Pons (tissue), 1 donor: ENCODE data around the gene BLVRA.
A peak's percentile ranks its signal among the peaks of the same experiment; 100 is the strongest.
"Not testable (repeated sequence)": the region's sequence is repeated elsewhere in the genome, so short reads cannot be mapped to it uniquely, and the experiment has no call there.

Experiments
- DNase-seq: peaks from one replicate; pipeline ENCODE4 v3.0.0-alpha.2; 2016; ENCODE audit warnings: low spot score

BLVRA gene

DNA sequence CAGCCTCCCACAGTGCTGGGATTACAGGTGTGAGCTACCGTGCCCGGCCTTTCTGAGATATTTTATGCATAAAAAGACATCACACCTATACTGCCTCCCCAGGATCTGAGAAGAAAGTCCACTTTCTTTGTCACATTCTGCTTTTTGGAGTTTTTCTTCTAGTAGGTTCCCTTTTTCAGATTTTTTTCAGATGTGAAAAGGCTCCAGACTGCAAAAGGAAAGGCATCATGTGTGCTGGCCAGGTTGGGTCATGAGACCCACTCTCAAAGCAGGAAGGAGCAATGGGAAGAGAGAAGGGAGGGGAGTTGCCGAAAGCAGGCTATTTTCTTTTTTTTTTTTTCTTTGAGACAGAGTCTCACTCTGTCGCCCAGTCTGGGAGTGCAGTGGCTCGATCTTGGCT is 10.8 kb downstream of the BLVRA start:
- DNase-seq, result no peak

DNA sequence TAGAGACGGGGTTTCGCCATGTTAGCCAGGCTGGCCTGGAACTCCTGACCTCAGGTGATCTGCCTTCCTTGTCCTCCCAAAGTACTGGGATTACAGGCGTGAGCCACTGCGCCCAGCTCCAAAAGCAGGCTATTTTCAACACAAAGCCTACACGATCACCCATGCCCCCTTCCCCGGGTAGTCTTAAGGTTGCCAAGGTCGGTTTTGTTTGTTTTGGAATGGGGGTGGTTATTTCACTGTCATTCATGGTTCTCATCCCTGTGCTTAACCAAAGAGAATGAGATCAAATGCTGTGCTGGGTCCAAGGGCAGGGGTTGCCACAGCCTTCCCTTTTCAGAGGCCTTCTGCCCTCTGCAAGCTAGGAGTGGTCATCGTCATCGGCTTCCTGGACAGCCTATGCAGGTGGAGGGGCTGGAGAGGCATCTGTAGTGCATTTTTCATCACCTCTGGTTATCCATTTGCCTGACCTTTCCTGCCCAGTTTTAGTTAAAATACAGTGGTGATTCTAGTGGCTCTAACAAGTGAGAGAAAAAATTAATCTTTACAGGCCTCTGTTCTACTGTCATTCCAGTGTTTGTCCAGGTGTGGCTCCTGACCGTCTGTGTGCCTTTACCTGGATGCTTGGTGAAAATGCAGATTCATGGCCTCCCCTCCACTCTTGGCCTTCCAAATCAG is 11.4 kb downstream of the BLVRA start:
- DNase-seq, result no peak

DNA sequence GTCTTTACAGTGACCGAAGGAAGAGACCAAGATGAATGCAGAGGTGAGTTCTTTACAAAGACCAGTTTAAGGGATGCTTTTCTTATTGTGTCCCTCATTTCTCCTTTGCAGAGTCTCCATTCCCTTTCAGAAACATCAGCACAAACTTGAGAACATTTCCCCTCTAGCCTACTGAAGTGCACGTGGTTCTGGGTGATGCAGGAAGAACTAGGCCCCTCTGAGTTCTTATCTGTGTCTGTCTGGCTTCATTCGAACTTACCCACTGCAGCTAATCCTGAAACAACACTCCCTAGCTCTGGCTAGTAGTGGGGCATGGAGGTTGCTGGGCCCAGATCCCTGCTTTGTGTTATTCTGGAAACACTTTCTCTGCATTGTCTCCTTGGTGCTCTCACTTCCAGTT is 12.6 kb downstream of the BLVRA start:
- DNase-seq, result no peak

DNA sequence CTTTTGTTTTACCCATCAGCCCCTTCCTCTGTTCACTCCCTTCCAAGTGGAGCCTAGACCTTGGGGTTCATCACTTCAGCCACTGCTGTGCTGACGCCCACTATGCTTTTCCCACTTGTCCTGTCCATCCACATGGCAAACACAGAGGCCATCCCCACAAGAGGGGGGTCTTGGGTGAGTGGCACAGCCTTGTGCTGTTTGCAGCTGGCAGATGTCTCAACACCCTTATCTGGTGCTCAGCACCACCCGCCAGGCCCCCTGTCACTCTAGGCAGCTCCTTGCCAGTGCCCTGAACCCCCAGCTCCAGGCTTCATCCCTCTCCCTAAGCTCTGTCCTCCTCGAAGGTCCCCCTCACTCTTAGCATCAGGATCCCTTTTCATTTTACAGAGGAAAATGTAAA is 13.1 kb downstream of the BLVRA start:
- no peak for DNase-seq

DNA sequence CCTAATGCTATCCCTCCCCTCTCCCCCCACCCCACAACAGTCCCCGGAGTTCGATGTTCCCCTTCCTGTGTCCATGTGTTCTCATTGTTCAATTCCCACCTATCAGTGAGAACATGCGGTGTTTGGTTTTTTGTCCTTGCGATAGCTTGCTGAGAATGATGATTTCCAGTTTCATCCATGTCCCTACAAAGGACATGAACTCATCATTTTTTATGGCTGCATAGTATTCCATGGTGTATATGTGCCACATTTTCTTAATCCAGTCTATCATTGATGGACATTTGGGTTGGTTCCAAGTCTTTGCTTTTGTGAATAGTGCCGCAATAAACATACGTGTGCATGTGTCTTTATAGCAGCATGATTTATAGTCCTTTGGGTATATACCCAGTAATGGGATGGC is 14.8 kb downstream of the BLVRA start:
- not testable (repeated sequence) for DNase-seq

DNA sequence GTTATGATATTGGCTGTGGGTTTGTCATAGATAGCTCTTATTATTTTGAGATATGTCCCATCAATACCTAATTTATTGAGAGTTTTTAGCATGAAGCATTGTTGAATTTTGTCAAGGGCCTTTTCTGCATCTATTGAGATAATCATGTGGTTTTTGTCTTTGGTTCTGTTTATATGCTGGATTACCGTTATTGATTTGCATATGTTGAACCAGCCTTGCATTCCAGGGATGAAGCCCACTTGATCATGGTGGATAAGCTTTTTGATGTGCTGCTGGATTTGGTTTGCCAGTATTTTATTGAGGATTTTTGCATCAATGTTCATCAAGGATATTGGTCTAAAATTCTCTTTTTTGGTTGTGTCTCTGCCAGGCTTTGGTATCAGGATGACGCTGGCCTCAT is 16.8 kb downstream of the BLVRA start:
- not testable (repeated sequence) for DNase-seq

DNA sequence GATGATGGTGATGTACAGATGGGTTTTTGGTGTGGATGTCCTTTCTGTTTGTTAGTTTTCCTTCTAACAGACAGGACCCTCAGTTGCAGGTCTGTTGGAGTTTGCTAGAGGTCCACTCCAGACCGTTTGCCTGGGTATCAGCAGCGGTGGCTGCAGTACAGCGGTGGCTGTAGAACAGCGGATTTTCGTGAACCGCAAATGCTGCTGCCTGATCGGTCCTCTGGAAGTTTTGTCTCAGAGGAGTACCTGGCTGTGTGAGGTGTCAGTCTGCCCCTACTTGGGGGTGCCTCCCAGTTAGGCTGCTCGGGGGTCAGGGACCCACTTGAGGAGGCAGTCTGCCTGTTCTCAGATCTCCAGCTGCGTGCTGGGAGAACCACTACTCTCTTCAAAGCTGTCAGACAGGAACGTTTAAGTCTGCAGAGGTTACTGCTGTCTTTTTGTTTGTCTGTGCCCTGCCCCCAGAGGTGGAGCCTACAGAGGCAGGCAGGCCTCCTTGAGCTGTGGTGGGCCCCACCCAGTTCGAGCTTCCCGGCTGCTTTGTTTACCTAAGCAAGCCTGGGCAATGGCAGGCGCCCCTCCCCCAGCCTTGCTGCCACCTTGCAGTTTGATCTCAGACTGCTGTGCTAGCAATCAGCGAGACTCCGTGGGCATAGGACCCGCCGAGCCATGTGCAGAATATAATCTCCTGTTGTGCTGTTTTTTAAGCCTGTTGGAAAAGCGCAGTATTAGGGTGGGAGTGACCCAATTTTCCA is 20.0 kb downstream of the BLVRA start:
- DNase-seq, result not testable (repeated sequence)

DNA sequence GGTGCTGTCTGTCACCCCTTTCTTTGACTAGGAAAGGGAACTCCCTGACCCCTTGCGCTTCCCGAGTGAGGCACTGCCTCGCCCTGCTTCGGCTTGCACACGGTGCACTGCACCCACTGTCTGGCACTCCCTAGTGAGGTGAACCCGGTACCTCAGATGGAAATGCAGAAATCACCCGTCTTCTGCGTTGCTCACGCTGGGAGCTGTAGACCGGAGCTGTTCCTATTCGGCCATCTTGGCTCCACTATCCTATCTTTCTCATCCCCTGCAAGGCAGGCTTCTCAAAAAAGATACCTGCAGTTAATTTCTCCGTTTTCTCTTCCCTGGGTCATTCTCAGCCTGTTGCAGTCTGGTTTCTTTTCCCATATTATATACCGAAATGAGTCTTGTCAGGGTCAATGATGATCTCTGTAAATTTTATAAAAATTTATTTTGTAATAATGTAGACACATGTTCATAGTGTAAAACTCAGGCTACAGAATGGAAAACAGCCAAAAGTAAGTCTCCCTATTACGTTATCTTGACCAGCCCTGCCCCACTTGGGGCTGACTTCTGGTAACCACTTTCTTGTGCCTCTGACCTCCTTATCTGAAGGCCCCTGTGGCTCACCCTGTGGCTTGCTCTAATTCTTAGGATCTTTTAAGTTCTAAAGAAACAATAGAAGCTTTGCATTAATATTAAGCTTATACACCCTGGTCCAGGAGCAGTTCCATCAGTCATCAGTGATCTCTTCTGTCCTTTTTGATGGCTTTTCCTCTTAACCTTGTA is 20.7 kb downstream of the BLVRA start:
- no peak for DNase-seq

DNA sequence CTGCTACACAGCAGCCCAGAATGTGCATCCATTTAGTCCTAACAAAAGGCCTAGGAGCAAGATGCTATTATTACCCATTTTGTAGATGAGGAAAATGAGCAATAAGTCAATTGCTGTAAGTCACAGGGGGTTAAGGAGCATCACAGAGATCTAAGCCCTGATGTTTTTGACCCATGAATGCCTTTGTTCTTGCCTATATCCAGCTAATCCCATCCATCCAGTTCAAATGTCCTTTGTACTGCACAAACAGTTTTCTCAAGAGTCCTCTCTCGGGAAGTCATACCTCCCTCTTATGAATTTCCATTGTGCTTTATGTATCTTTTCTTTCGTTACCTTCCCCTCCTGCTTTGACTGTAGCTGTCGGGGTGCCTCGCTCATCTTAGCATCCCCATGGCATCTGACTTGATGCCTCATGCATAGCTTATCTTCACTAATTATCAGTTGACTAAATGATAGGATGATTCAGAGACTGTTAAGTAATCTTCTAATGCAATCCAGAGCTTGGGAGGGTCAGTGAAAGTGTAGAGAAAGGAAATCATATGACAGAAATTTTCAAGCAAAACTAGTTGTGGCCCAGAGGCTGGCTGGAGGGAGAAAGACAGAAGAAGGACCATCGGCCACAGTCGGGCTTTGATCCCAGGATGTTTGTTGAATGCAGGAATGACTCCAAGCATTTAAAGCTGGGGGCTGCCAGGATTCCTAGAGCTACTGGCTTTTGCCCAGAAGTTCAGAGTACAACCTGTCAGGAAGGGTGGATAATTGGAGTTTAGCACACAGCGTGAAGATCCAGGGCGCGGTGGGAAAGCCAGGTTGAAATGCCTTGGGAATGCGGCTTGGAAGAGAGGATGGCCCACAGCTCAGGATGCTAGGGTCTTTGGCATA is 23.5 kb downstream of the BLVRA start:
- no peak for DNase-seq

DNA sequence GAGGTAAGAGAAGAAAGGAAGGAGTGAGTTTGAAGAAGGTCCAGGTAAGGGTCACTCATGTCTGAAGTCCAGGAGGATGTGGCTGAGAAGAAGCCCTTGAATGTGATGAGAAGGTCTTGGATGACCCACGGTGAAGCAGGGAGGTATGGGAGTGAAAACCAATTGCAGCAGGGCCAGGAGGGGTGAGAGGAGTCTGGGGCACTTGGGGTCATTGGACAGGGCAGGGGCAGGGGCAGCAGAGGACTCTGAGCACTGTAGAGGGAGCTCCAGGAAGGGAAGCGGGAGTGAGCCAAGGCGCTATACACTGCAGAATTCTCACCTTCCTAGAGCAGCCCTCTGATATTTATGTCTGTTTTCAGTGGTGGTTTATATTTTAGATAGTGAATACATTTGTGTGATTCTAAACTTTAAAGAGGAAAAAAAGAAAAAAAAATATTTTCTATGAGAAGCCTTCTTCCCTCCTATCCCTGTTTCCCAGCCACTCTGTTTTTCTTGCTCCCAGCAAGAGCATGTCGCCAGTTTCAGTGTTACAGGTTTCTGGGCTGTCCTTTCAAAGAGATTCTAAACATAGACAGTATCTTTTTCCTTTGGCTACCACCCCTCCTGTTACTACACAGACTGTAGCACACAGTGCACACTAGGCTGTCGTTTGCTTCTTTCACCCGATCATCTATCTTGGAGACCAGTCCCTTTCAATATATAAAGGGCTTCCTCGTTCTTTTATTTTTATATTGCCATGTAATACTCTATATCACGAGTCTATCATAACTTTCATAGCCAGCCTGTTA is 24.5 kb downstream of the BLVRA start:
- no peak for DNase-seq

DNA sequence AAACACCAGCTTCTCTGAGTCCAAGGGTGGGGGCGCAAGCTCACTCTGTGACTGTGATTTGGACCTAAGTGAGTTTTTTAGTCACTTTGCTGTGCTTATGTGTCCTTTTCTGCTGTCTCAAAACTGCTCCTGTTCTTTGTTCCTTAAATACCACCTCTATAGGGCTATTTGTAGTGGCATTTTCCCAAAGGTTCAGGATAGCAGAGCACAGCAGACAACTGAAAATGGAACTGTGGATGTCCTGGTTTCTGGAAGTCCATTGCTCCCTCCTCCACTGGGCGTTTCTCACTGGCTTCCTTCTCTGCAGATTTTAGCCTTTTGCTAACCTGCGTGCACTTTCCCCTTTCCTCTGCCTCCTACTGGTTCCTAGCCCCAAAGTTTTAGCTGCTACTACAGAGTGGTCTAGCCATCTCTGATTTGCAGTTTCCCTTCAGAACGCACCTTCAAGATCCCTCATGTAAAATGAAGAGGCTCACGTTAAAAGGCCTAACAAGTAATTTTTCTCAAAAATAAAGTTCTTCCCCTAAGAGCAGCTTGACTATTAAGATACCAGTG is 25.6 kb downstream of the BLVRA start:
- DNase-seq, result no peak

DNA sequence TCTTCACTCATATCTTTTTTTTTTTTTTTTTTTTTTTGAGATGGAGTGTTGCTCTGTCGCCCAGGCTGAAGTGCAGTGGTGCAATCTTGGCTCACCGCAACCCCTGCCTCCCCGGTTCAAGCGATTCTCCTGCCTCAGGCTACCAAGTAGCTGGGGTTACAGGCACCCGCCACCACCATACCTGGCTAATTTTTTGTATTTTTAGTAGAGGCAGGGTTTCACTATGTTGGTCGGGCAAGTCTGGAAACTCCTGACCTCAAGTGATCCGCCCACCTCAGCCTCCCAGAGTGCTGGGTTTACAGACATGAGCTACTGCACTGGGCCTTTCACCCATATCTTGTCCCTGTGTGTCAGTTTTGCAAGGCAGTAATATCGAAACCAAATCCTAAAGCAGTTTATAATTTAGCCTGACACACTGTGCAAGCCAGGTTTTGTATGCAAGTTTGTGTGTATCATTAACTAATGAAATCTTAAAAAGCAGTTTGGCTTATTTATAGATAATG is 26.2 kb downstream of the BLVRA start:
- not testable (repeated sequence) for DNase-seq

DNA sequence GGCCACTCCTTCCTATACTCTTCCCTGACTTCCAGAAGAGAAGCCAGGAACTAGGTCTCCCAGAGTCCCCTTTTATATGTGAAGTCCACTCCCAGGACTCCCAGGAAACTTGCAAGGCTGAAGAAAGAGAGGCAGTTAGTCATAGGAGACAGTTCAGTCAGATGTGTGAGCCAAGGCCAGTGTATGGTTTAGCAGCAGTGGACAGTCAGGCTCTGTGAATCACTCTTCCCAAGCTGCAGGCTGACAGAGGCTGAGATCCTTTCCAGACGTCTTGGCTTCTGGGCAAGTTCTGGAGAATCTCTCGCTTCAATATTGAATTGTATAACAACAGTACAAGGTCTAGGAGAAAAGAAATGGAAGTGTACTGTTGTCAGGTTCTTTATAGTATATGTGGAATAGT is 26.9 kb downstream of the BLVRA start:
- DNase-seq, result peak; percentile 3

DNA sequence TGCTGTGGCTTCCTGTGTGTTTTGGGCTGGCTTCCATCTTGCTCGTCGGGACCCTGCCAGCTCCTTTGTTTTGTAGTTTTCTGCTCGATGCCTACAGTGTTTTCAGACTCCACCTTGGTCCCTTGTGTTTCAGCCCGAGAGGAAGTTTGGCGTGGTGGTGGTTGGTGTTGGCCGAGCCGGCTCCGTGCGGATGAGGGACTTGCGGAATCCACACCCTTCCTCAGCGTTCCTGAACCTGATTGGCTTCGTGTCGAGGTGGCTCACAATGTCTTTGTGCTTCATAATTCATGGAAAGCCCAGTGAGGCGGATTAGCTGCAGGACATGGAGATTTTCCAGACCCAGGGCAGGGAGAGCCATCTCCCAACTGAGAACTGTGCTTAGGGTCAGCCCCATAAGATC is 29.3 kb downstream of the BLVRA start:
- DNase-seq, result no peak

DNA sequence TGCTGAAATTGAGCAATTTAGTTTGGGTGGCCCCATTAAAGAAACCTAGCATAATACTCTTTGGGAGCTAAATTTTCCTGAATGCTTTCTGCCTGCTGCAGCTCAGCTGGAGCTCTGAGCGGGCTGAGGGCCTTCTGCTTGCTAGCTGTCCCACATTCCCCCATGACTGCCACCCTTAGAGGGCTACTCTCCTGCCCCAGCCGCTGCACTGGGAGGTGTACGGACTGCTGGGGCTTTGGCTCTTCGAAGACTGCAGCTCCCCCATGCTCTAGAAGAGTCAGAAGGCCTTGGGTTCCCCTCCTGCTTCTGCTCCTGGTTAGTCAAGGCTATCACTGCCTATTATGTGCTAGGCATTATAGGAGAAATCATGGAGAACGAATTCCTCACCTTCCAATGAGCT is 31.5 kb downstream of the BLVRA start:
- DNase-seq, result no peak

DNA sequence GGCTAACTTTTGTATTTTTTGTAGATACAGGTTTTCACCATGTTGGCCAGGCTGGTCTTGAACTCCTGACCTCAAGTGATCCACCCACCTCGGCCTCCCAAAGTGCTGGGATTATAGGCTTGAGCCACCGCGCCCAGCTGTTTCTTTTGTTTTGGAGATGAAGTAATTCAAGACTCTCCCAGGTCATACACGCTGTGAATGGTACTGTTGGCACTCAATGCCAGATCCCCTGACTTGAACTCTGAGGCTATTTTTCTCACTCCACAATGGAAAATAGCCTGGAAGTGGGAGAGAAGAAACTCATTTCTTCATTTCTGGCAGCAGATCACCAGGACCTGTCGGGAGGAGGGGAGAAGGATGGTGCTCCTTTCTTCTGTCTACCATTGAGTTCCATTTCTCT is 32.4 kb downstream of the BLVRA start:
- DNase-seq, result no peak

DNA sequence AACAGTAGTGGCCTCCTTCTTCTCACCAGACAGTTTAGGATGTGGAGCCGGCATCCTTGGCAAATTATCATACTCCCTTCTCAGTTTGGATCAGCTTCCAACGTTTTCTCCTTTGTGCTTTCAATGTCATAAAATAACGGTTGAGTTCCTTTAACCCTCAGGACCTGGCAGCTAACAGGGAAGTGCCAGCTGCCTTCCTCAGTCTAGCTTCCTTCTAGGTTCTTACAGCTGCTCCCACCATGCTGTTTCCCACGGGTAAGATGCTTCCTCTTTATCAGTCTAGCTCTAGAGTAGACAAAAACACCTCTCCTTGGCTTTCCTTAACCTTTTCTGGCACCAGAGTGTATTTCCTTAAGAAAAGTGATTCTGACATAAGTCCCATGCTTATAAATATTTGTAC is 33.2 kb downstream of the BLVRA start:
- DNase-seq, result peak; percentile 2

DNA sequence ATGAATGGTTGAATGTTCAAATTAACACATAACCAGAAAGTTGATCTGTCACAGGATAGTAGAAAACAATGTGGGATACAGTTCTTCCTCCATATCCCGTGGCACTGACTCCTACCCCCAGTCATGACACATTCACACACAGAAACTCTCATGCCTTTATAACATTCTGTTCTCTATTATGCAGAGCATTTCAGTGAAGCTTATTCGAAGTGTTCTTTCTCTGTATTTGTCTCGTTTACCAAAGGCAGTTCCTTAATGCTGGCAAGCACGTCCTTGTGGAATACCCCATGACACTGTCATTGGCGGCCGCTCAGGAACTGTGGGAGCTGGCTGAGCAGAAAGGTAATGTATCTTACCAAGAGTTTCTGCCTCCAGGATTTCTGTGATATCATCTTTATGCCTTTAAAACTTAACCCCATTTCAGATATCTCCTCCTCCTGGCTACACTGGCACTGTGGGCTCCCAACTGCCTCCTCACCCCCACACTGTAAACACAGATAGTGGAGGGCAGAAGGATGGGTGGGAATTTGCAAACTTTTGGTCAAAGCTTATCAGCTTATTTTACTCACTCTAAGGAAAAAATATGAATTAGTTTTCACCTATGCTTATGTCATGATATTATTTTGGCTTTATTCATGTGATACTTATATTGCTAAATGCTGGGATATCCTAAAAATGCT is 34.1 kb downstream of the BLVRA start:
- DNase-seq, result no peak

DNA sequence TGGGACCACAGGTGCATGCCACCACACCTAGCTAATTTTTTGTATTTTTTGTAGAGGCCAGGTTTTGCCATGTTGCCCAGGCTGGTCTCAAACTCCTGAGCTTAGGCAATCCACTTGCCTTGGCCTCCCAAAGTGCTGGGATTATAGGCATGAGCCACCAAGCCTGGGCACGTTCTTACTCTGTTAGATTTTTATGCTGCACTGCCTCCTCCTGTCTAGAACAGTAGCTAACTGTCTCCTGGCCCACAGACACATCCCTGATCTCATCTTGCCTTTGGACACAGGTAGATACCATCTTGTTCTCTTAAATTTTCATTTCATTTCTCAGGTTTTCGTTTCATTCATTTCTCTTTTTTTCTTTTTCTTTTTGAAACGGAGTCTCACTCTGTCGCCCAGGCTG is 41.1 kb downstream of the BLVRA start:
- no peak for DNase-seq

DNA sequence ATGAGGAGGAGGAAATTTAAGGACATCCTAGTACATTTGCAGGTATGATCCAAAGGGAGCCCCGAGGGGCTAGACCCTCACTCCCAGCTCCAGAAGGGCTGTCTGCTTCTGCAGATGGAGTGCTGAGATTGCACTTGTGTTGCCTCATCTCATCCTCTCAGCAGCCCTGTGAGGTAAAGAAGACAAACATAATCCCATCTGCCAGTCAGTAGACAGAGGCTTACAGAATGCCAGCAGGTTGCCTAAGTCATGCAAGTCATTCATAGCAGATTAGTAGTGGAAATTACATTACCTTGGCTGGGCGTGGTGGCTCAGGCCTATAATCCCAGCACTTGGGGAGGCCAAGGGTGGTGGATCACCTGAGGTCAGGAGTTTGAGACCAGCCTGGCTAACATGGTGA is 45.4 kb downstream of the BLVRA start:
- no peak for DNase-seq
